ENCODE data around the gene NOS2. TPM values are rescaled to one million over a fixed set of nuclear protein-coding genes. Genes with fewer than 3 reads are reported as not detected.

NOS2 gene
- total RNA-seq, 1 donor from 2014 or later = not detected

GRCh38 chr17:27807567-27808470 lies 7.5 kb upstream of the NOS2 start:
- Histone ChIP-seq H3K4me1 (no peaks in the 10 kb centered on the region), H3K4me3 (peak overlapping the region in 1 of 2 donors; percentile 28), H3K9me3 (no peaks in the 10 kb centered on the region), H3K36me3 (no peaks in the 10 kb centered on the region), H3K27ac (no peak overlapping the region), H3K27me3 (no peaks in the 10 kb centered on the region)
- intact Hi-C loops (cut with DNase I) = no loop called here
- DNase-seq (ENCODE audit: low spot score in 2 of 2) = no peak
- TF ChIP-seq, protein P1, sequence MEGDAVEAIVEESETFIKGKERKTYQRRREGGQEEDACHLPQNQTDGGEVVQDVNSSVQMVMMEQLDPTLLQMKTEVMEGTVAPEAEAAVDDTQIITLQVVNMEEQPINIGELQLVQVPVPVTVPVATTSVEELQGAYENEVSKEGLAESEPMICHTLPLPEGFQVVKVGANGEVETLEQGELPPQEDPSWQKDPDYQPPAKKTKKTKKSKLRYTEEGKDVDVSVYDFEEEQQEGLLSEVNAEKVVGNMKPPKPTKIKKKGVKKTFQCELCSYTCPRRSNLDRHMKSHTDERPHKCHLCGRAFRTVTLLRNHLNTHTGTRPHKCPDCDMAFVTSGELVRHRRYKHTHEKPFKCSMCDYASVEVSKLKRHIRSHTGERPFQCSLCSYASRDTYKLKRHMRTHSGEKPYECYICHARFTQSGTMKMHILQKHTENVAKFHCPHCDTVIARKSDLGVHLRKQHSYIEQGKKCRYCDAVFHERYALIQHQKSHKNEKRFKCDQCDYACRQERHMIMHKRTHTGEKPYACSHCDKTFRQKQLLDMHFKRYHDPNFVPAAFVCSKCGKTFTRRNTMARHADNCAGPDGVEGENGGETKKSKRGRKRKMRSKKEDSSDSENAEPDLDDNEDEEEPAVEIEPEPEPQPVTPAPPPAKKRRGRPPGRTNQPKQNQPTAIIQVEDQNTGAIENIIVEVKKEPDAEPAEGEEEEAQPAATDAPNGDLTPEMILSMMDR (IDR thresholded peaks at IDR 0.05) = no peak

DNA sequence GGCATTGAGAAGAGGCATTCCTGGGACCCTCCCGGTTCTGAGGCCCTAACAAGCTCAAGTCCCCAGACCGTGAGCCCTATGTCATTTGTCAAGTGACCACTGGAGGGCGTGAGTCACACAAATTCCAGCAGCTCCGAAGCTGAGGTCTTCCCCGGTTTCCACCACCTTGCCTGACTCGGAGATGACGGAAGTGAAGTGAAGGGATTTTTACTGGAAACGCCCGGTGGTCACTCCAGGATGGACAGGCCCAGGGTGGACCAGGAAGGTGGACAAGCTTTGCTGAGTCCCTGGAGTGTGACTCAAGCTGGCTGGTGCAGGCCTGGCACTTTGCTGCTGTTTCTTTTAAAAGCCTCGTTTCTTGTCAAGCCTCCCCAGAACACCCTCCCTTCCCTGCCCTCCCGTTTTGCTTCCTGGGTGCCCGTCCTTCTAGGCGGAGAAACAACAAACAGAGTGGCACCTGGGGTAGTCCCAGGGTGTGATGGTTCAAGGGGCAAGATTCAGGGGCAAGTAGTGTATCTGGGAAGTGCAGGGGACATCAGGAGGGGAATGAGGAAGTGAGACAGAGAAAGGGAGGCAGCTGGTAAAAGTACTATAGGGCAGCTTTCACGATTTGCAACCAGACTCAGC lies 5.3 kb upstream of the NOS2 start:
- peak overlapping the region; percentile 17 to 36 for H3K27ac ChIP-seq
- DNase-seq (ENCODE audit: low spot score in 2 of 2) = peak; percentile 47 to 93
- H3K36me3 ChIP-seq = no peaks in the 10 kb centered on the region
- no peaks in the 10 kb centered on the region for H3K4me1 ChIP-seq
- peak overlapping the region; percentile 1 to 55 for H3K4me3 ChIP-seq
- intact Hi-C loops (cut with DNase I) = loop anchor here (1.0 kb wide), 2 partner anchors 75 to 88 kb away; partner anchors contain the start of gene LYRM9
- no peaks in the 10 kb centered on the region for H3K9me3 ChIP-seq
- TF ChIP-seq, protein P1 (IDR thresholded peaks at IDR 0.05) = peak; percentile 74 to 79 (median 76)
- no peaks in the 10 kb centered on the region for H3K27me3 ChIP-seq

DNA sequence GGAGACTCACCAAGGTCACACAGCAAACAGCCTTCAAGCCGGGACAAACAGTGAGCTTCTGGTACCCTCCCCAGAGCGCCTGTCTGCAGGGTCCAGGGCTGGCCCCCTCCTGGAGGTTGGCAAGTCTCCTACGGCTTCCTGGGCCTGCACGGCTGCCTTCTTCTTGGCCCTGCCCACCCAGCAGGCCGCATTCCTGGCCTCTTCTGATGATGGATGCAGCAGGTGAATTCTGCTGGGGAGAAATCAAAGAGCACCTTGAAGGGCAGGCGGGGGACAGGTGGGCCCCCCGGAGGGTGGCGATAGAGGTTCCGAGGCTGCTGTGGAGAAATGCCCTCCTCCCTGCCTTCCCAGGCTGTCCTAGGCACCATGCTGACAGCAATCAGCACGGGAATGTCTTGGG lies 3.8 kb upstream of the NOS2 start:
- Histone ChIP-seq H3K4me3 (no peak overlapping the region), H3K4me1 (no peaks in the 10 kb centered on the region), H3K36me3 (no peaks in the 10 kb centered on the region), H3K27ac (no peak overlapping the region), H3K9me3 (no peaks in the 10 kb centered on the region), H3K27me3 (no peaks in the 10 kb centered on the region)
- TF ChIP-seq, protein P1 (IDR thresholded peaks at IDR 0.05) = no peak
- intact Hi-C loops (cut with DNase I) = no loop called here
- no peak for DNase-seq (ENCODE audit: low spot score in 2 of 2)

DNA sequence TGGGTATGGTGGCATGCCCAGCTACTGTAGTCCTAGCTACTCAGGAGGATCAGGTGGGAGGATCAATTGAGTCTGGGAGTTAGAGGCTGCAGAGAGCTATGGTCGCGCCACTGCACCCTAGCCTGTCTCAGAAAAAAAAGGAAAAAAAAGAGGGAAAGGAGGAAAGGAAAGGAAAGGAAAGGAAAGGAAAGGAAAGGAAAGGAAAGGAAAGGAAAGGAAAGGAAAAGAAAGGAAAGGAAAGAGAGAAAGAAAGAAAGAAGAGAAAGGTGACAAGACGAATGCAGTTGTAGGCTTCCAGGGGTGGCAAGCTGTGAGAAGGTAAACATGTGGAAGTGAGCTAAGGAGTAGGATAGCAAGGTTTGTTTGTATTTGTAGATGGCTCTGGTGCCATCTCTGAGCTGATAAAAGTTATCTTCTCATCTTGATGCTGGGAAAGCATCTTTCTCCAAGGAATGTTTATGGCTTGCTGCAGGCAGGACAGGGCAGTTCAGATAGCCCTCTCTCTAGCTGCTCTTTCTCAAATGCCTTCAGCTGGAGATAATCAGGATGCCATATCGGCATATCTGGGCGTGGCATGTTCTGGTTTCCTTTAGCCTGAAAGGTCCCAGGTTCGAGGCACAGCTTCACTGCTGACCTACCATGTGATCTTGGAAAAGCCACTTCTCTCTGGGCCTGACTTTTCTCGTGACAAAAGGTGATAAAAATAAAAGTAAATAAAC lies 2.8 kb upstream of the NOS2 start:
- Histone ChIP-seq H3K4me3 (no peak overlapping the region), H3K9me3 (no peaks in the 10 kb centered on the region), H3K27me3 (no peaks in the 10 kb centered on the region), H3K36me3 (no peaks in the 10 kb centered on the region), H3K4me1 (no peaks in the 10 kb centered on the region), H3K27ac (no peak overlapping the region)
- DNase-seq (ENCODE audit: low spot score in 2 of 2) = no peak
- TF ChIP-seq, protein P1 (IDR thresholded peaks at IDR 0.05) = no peak
- intact Hi-C loops (cut with DNase I) = no loop called here

DNA sequence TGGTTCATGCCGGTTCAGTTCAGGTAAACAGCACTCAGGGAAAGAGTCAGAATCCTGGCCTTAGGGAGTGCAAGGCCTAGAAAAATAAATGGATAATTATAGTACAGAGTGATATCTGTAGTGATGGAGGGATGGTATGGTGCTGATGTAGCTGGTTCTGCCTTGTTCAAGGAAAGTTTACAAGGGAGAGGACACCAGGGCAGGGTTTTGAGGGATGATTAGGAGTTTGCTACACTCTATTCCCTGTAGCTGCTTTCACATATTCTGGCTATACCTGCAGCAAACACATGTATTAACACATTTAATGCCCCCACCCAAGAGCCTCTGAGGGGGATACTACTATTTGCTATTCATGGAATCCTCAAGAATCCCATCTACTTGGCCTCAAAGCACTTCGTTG lies 1.7 kb upstream of the NOS2 start:
- DNase-seq (ENCODE audit: low spot score in 2 of 2) = no peak
- Histone ChIP-seq H3K27me3 (no peaks in the 10 kb centered on the region), H3K27ac (no peak overlapping the region), H3K4me3 (no peak overlapping the region), H3K36me3 (no peaks in the 10 kb centered on the region), H3K9me3 (no peaks in the 10 kb centered on the region), H3K4me1 (no peaks in the 10 kb centered on the region)
- TF ChIP-seq, protein P1 (IDR thresholded peaks at IDR 0.05) = no peak
- intact Hi-C loops (cut with DNase I) = no loop called here
